H1 (cell line): ENCODE data around the gene MYDGF.

ENCODE experiments used
- BRCA1 ChIP-seq: IDR thresholded peaks from 2 replicates; pipeline ENCODE4 v1.6.1; 2012; ENCODE audit warnings: low read depth, low read length, improper control_type of control experiment
- CBX8 ChIP-seq: fragments of 300-800, 300-1000 bp; sonication (generic); IDR thresholded peaks from 2 replicates; pipeline ENCODE4 v1.7.1; 2016; ENCODE audit warnings: low read depth, low read length, borderline replicate concordance
- EP300 ChIP-seq, 2 experiments: IDR thresholded peaks; 1 replicate in 1 of 2; 2 replicates in 1 of 2; pipeline ENCODE4 v1.6.1; 2011 to 2012; ENCODE audit warnings: low read depth in 2 of 2, low read length in 2 of 2, mild to moderate bottlenecking in 2 of 2, borderline replicate concordance in 1 of 2, inconsistent platforms in 1 of 2, moderate library complexity in 1 of 2
- EZH2 ChIP-seq: fragments of 200-600 bp; sonication (generic); IDR thresholded peaks from 2 replicates; pipeline ENCODE4 v1.7.1; 2012; ENCODE audit warnings: low read depth, mild to moderate bottlenecking, moderate library complexity, low read length, inconsistent platforms; ENCODE audit not compliant: severe bottlenecking
- GABPA ChIP-seq: IDR thresholded peaks from 2 replicates; pipeline ENCODE4 v1.6.1; 2011; ENCODE audit warnings: mild to moderate bottlenecking, low read length, moderate library complexity, borderline replicate concordance; ENCODE audit not compliant: insufficient read depth
- HDAC2 ChIP-seq, 2 experiments: fragments of 300-600 bp in 1 of 2; sonication (generic) in 1 of 2; IDR thresholded peaks; 2 replicates each; pipeline ENCODE4 v1.6.1; 2011 to 2012; ENCODE audit warnings: low read depth in 2 of 2, low read length in 2 of 2, mild to moderate bottlenecking in 2 of 2, moderate library complexity in 2 of 2, borderline replicate concordance in 1 of 2, inconsistent platforms in 1 of 2
- MAFK ChIP-seq: IDR thresholded peaks from 2 replicates; pipeline ENCODE4 v1.6.1; 2012; ENCODE audit warnings: low read depth, mild to moderate bottlenecking, improper control_type of control experiment, low read length
- POLR2A ChIP-seq, 2 experiments: IDR thresholded peaks; 1 replicate in 1 of 2; 2 replicates in 1 of 2; pipeline ENCODE4 v1.6.1; 2011; ENCODE audit warnings: low read depth in 2 of 2, low read length in 2 of 2, mild to moderate bottlenecking in 2 of 2; ENCODE audit errors: control extremely low read depth in 1 of 2
- POLR2AphosphoS5 ChIP-seq: IDR thresholded peaks from 2 replicates; pipeline ENCODE4 v1.6.1; 2011; ENCODE audit warnings: low read depth, low read length
- SRF ChIP-seq: IDR thresholded peaks from 2 replicates; pipeline ENCODE4 v1.6.1; 2011; ENCODE audit warnings: mild to moderate bottlenecking, low read depth, low read length, moderate library complexity
- YY1 ChIP-seq: IDR thresholded peaks from 2 replicates; pipeline ENCODE4 v1.6.1; 2011; ENCODE audit warnings: low read depth, mild to moderate bottlenecking, low read length
- TF ChIP-seq, protein P1 (sequence below), 3 experiments: IDR thresholded peaks; 1 replicate in 2 of 3; 2 replicates in 1 of 3; pipeline versions ENCODE4 v1.5.1 to v1.6.1; 2011; ENCODE audit warnings: low read length in 3 of 3, mild to moderate bottlenecking in 3 of 3, inconsistent platforms in 2 of 3, low read depth in 1 of 3, moderate library complexity in 1 of 3; ENCODE audit not compliant: insufficient read depth in 1 of 3; ENCODE audit errors: control extremely low read depth in 1 of 3
- TF ChIP-seq, protein P2 (sequence below): IDR thresholded peaks from 2 replicates; pipeline ENCODE4 v1.6.1; 2012; ENCODE audit warnings: inconsistent platforms

DNA sequence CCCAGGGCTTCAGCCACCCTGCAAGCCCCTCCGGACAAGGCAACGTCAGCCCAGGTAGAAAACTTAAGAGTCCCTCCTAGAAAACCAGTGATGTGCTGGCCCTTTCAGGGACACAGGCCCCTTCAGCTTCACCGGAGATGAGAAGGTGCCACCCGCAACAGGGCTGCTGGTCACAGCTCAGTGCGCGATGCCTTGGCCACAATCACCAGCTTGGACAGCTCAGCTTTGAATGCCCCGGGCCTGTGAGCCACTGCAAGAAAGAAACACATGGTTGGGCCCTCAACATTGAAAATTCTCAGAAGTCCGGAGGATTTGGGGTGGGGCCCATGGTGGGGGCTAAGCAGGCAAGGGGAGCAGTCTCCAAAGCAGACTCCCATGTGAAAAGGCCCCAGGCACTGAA, 12.3 kb downstream of the MYDGF start:
- TF ChIP-seq MAFK (no peak), CBX8 (no peak), POLR2A (IDR thresholded peaks at IDR 0.05; ENCODE audit: control extremely low read depth in 1 of 2, low read depth in 2 of 2, low read length in 2 of 2) (no peak), HDAC2 (IDR thresholded peaks at IDR 0.05; ENCODE audit: borderline replicate concordance in 1 of 2, low read depth in 2 of 2, low read length in 2 of 2) (no peak), SRF (no peak), EP300 (IDR thresholded peaks at IDR 0.05; ENCODE audit: borderline replicate concordance in 1 of 2, low read depth in 2 of 2, low read length in 2 of 2) (no peak), EZH2 (no peak), BRCA1 (no peak), YY1 (no peak), POLR2AphosphoS5 (no peak), GABPA (no peak)
- TF ChIP-seq, protein P1, sequence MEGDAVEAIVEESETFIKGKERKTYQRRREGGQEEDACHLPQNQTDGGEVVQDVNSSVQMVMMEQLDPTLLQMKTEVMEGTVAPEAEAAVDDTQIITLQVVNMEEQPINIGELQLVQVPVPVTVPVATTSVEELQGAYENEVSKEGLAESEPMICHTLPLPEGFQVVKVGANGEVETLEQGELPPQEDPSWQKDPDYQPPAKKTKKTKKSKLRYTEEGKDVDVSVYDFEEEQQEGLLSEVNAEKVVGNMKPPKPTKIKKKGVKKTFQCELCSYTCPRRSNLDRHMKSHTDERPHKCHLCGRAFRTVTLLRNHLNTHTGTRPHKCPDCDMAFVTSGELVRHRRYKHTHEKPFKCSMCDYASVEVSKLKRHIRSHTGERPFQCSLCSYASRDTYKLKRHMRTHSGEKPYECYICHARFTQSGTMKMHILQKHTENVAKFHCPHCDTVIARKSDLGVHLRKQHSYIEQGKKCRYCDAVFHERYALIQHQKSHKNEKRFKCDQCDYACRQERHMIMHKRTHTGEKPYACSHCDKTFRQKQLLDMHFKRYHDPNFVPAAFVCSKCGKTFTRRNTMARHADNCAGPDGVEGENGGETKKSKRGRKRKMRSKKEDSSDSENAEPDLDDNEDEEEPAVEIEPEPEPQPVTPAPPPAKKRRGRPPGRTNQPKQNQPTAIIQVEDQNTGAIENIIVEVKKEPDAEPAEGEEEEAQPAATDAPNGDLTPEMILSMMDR (IDR thresholded peaks at IDR 0.05; ENCODE audit: control extremely low read depth in 1 of 3, insufficient read depth in 1 of 3, low read depth in 1 of 3, low read length in 3 of 3): no peak
- TF ChIP-seq, protein P2, sequence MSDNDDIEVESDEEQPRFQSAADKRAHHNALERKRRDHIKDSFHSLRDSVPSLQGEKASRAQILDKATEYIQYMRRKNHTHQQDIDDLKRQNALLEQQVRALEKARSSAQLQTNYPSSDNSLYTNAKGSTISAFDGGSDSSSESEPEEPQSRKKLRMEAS: no peak
